Aorta (tissue), 5 donors: Measurements from ENCODE around the gene NRIP2. TPM values are rescaled to one million over a fixed set of nuclear protein-coding genes. Genes with fewer than 3 reads are reported as not detected.
"Not testable (repeated sequence)": the region's sequence is repeated elsewhere in the genome, so short reads cannot be mapped to it uniquely, and the experiment has no call there.

ENCODE experiments used
- ATAC-seq: fragments of 200-7000 bp; cut with Tn5 transposase; one replicate; pipeline ENCODE4 v1.9.1; 2022; ENCODE audit warnings: moderate library complexity; ENCODE audit not compliant: low FRiP score
- DNase-seq, 2 donors: peaks; one replicate each; pipeline ENCODE4 v3.0.0-alpha.2; 2020
- H3K27ac ChIP-seq, 2 donors: one replicate each; pipeline ENCODE4 v1.5.1; 2013; ENCODE audit warnings: low read length in 2 of 2, mild to moderate bottlenecking in 2 of 2, moderate library complexity in 2 of 2, control low read depth in 1 of 2, inconsistent platforms in 1 of 2, low read depth in 1 of 2
- H3K27me3 ChIP-seq, 2 donors: one replicate each; pipeline ENCODE4 v1.6.1; 2013; ENCODE audit warnings: control low read depth in 1 of 2, low read length in 1 of 2, mild to moderate bottlenecking in 1 of 2, moderate library complexity in 1 of 2; ENCODE audit not compliant: insufficient read depth in 2 of 2, control insufficient read depth in 1 of 2
- H3K36me3 ChIP-seq, 2 donors: one replicate each; pipeline ENCODE4 v1.6.1; 2013; ENCODE audit warnings: control low read depth in 1 of 2, low read length in 1 of 2, mild to moderate bottlenecking in 1 of 2; ENCODE audit not compliant: insufficient read depth in 2 of 2, control insufficient read depth in 1 of 2
- H3K4me1 ChIP-seq, 2 donors: one replicate each; pipeline ENCODE4 v1.6.1; 2013; ENCODE audit warnings: low read length in 2 of 2, control low read depth in 1 of 2, mild to moderate bottlenecking in 1 of 2, moderate library complexity in 1 of 2; ENCODE audit not compliant: insufficient read depth in 2 of 2, control insufficient read depth in 1 of 2
- H3K4me3 ChIP-seq, 2 donors: one replicate each; pipeline ENCODE4 v1.5.1; 2013; ENCODE audit warnings: low read length in 2 of 2, control low read depth in 1 of 2, mild to moderate bottlenecking in 1 of 2
- H3K9me3 ChIP-seq: one replicate; pipeline ENCODE4 v1.6.1; 2013; ENCODE audit warnings: mild to moderate bottlenecking, low read length; ENCODE audit not compliant: control insufficient read depth
- WGBS, 2 donors: extraction: QIAGEN DNeasy Blood & Tissue Kit; methylation state at CpG; one replicate each; pipeline ENCODE4 v1.1.7; 2013; 5-methylcytosine and 5-hydroxymethylcytosine counted together
- intact Hi-C, 2 donors: fragments of 100-400 bp; cut with DNase I; formaldehyde crosslinking; loops; one replicate each; pipeline versions ENCODE4 v1.14.2 to v1.15.0; 2022
- long read RNA-seq, 2 donors: library from polyadenylated mRNA; unstranded; transcript quantifications; one replicate each; pipeline ENCODE4 v2.0.0, GENCODE V29; 2020 to 2021
- polyA plus RNA-seq, 2 donors: library from polyadenylated mRNA; stranded (reverse); fragments of 200-250 nt; gene quantifications; one replicate each; pipeline ENCODE4 v1.2.3, GENCODE V29; 2013
- total RNA-seq, 2 donors: library from RNA; stranded (reverse); fragmentation: NEBNext Ultra II Directional; extraction: Animal tissue kit (Norgen Biotek cat#: 25700); gene quantifications; one replicate each; pipeline ENCODE4 v1.2.1, GENCODE V29; 2021
- donor health status: healthy with polysubstance abuse.
- donor health status: Bipolar disorder and iron deficiency.
- donor health status: DM: no; HTN: no; CAD: no.
- donor health status: DM: no; HTN: no; CAD: no.
- donor health status: DM: yes; HTN: yes; CAD: no.

The NRIP2 gene, protein sequence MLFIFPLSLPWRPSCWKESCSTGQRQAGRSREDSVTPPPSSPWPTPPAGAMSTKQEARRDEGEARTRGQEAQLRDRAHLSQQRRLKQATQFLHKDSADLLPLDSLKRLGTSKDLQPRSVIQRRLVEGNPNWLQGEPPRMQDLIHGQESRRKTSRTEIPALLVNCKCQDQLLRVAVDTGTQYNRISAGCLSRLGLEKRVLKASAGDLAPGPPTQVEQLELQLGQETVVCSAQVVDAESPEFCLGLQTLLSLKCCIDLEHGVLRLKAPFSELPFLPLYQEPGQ
- total RNA-seq, result 1 to 10 TPM; 7.8 to 8.1 TPM
- 1 to 10 TPM; 1.8 to 7.9 TPM for polyA plus RNA-seq
- long read RNA-seq, donor 1, partial matches to known transcripts, result 0 of 6 reads
- long read RNA-seq, donor 1, other reads (novel, unspliced or antisense), result 4 of 6 reads
- long read RNA-seq, donor 2, partial matches to known transcripts, result 0 of 4 reads
- long read RNA-seq, donor 2, other reads (novel, unspliced or antisense), result 2 of 4 reads

DNA sequence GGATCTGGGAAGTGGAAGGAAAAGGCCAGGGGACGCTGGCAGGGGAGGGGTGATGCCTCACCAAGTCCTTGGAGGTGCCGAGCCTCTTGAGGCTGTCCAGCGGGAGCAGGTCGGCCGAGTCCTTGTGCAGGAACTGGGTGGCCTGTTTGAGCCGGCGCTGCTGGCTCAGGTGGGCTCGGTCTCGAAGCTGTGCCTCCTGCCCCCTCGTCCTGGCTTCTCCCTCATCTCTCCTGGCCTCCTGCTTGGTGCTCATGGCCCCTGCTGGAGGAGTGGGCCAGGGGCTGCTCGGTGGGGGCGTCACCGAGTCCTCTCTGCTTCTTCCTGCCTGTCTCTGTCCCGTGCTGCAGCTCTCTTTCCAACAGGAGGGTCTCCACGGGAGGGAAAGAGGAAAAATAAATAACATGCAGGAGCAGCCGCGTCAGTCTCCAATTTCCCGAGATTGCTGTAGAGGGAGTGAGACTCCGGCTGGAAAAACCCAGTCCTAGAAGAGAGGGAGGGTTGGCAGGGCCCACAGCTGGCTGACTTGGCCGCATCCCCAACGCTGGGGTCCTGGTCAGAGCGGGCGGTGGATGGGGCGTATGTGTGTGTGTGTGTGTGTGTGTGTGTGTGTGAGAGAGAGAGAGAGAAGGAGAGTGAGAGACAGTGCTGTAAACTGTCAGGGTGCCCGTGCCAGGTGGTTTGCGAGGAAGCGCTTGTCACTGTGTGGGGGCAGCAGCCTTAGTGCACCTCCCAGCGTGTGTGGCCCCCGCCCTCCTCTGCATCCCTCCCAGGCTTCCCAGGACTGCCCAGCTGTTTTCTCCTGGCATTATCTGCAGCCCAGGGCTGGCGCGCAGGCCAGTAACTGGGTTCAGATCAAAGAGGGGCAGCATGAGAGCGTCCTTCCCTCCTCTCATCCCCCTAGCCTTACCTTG lies at the start of gene NRIP2:
Gene NRIP2 (minus strand): TSS at position 455 of the 911 bp plus-strand sequence. CDS start 52 bp downstream, at position 403.
- ATAC-seq, result peak; percentile 73
- H3K4me1 ChIP-seq, result no peaks in the 10 kb centered on the region
- intact Hi-C loops, result no loop called here
- no peak within 1 kb of the TSS for H3K27ac ChIP-seq
- H3K27me3 ChIP-seq, result no peaks in the 10 kb centered on the region
- H3K9me3 ChIP-seq, result no peaks in the 10 kb centered on the region
- H3K36me3 ChIP-seq, result no peaks in the 10 kb centered on the region
- H3K4me3 ChIP-seq, result no peak within 1 kb of the TSS
- peak in 1 of 2 donors; percentile 72 for DNase-seq
- 5% methylated on average over 31 to 32 of the region's 32 CpGs for WGBS, 2 donors

DNA sequence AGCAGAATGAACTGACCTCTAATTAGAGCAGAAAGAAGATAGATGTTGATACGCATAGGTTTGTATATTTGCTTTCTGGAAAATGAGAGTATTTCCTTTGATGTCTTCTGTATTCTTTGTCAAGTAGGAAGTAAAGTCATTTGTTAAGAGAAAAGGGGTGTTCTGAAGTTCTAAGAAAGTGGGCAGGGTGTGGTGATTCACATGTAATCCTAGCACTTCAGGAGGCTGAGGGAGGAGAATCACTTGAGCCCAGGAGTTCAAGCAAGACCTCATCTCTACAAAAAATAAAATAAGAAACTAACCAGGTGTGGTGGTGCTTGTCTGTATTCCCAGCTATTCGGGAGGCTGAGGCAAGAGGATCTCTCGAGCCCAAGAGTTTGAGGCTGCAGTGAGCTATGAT lies 45.0 kb upstream of the NRIP2 start:
- no peaks in the 10 kb centered on the region for H3K27me3 ChIP-seq
- no peak for ATAC-seq
- H3K4me1 ChIP-seq, result no peaks in the 10 kb centered on the region
- DNase-seq, result no peak
- WGBS, 2 donors, result 98 to 99% methylated on average over 3 of the region's 3 CpGs
- H3K27ac ChIP-seq, result no peak overlapping the region
- no peaks in the 10 kb centered on the region for H3K36me3 ChIP-seq
- no peaks in the 10 kb centered on the region for H3K9me3 ChIP-seq
- intact Hi-C loops, result loop anchor here in 1 of 2 donors (10.0 kb wide), 2 partner anchors 65 to 155 kb away; no protein-coding TSS in a partner anchor
- no peak overlapping the region for H3K4me3 ChIP-seq

DNA sequence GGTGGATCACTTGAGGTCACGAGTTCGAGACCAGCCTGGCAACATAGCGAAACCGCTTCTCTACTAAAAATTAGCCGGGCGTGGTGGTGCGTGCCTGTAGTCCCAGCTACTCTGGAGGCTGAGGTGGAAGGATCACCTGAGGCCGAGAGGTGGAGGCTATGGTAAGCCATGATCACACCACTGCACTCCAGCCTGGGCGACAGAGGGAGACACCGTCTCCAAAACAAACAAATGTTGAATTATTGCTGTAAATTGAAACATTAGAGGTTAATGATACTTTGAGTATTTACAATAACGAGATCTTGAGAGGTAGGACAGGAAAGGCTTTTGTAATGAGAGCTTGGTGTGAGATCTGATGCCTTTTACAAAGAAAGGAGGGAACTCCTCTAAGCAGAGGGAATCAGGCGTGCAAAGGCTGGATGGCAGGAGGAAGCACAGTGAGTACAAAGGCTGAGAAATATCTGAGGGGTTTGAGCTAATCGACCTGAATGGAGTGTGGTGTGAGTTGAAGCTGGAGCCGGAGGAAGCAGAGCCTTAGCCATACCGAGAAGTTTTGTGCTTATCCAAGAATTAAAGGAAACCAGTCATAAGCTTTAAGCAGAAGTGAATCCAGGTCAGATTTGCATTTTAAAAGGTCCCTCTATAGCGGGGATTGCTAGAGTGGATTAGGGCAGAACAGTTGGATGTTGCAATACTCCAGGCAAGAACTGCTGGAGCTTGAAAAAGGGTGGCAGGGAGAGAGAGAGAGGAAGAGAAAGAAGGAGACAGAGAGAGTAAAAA lies 43.3 kb upstream of the NRIP2 start:
- 33 to 34% methylated on average over 16 of the region's 16 CpGs for WGBS, 2 donors
- ATAC-seq (no peak), DNase-seq (no peak)
- H3K36me3 ChIP-seq, result no peaks in the 10 kb centered on the region
- peak overlapping the region in 1 of 2 donors; percentile 87 for H3K4me3 ChIP-seq
- intact Hi-C loops, result no loop called here
- no peaks in the 10 kb centered on the region for H3K4me1 ChIP-seq
- no peaks in the 10 kb centered on the region for H3K9me3 ChIP-seq
- H3K27me3 ChIP-seq, result no peaks in the 10 kb centered on the region
- peak overlapping the region in 1 of 2 donors; percentile 13 for H3K27ac ChIP-seq

DNA sequence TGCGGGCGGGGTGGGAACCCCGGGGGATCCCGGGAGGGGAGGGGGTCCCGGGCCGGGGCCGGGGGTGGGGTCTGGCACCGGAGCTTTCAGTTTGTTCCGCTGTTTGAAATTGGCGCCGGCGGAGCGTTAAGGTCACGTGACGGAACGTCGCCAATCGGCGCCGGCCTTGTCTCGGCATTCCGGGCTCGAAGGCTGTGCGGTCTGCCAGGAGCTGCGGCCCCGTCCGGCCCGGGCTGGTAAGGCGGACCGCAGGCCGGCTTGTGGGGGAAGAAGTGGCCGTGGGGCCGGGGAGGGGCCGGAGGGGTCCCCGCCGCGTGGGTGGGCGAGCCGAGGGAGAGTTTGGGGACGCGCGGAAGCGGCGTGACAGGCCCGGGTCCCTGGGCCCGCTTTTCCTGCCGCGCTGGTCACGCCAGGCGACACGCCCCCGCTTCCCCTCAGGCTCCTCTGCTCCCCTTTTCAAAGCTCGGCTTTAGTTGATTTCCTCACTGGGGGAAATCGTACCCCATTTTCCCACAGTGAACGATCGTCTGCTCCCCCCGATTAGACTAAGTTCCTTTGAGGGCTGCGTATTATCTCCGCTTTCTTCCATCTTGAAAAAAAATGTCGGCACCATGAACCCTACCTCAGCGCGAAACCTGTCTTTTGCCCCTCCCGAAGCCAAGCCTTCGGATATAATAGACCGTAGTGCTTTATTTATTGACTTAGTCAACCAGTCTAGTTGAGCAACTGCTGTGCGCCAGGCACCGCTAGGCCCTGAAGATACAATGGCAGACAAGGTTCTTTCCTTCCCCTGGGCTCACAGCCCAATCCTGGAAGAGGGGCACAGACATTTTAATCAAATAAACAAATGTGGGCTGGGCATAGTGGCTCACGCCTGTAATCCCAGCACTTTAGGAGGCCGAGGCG lies 42.5 kb upstream of the NRIP2 start, which contains the start of the genes FOXM1 and RHNO1:
Gene FOXM1 (minus strand): TSS at position 128 of the 906 bp plus-strand sequence. CDS start 2,696 bp downstream, outside the sequence.
Gene RHNO1 (plus strand): TSS at position 177 of the 906 bp plus-strand sequence. CDS start 8,144 bp downstream, outside the sequence.
- intact Hi-C loops, result no loop called here
- peak; percentile 94 to 96 for DNase-seq
- peak within 1 kb of the TSS; percentile 87 to 97 for H3K4me3 ChIP-seq
- no peaks in the 10 kb centered on the region for H3K4me1 ChIP-seq
- no peaks in the 10 kb centered on the region for H3K27me3 ChIP-seq
- ATAC-seq, result peak; percentile 95
- WGBS, 2 donors, result 1% methylated on average over 54 to 70 of the region's 70 CpGs
- no peaks in the 10 kb centered on the region for H3K9me3 ChIP-seq
- H3K36me3 ChIP-seq, result no peaks in the 10 kb centered on the region
- peak within 1 kb of the TSS in 1 of 2 donors; percentile 80 for H3K27ac ChIP-seq

DNA sequence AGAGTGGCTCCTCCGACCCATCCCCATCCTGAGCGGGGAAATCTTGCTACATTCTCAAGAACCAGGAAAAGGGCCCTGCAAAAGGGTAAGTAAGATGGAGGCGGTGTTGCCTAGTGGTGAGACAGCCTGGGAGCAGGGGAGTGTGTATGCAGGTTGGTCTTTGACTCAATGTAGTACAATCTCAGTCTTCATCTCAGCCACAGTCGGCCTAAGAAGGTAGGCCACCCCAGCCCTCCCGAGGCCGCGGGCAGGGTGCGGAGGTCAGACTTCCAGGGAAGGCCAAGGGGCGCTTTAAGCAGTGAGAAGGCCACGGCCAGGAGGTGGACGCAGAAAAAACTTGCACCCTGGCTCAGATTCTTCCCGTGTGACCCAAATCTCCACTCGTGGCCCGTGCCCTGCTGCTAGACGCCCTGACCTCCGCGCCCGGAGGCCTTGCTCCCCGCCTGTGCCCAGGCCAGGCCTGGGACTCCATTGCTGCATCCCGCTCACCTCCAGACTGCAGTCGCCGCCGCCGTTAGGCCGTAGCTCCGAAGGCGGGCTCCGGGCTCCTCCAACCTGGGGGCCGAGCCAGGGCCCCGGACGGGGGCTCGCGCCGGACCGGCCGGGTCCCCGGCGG lies 41.7 kb upstream of the NRIP2 start:
- 5% methylated on average over 36 to 38 of the region's 38 CpGs for WGBS, 2 donors
- Histone ChIP-seq H3K36me3 (no peaks in the 10 kb centered on the region), H3K4me3 (peak overlapping the region; percentile 87 to 97), H3K9me3 (no peaks in the 10 kb centered on the region), H3K27ac (no peak overlapping the region), H3K4me1 (no peaks in the 10 kb centered on the region), H3K27me3 (no peaks in the 10 kb centered on the region)
- DNase-seq (peak in 1 of 2 donors; percentile 5), ATAC-seq (peak; percentile 26)
- intact Hi-C loops, result no loop called here

DNA sequence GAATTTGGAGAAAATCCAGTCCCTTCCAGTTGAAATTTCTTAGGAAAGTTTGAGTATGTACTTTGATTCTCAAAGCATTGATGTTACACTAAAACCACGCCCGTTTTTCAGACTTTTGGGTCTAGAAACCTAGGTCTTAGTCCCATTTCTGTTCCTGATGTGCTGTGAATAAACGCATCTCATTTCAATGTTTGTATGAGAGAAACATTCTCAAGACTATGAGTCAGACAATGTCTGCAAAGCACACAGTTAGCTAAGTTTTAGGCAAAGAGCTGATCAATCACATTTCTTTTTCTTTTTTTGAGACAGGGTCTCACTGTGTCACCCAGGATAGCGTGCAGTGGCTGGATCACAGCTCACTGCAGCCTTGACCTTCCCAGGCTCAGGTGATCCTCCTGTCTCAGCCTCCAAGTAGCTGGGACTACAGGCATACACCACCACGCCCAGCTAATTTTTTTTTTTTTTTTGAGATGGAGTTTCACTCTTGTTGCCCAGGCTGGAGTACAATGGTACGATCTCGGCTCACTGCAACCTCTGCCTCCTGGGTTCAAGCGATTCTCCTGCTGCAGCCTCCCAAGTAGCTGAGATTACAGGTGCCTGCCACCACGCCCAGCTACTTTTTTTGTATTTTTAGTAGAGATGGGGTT lies 34.3 kb upstream of the NRIP2 start:
- H3K9me3 ChIP-seq, H3K4me1 ChIP-seq, H3K27ac ChIP-seq, ATAC-seq, H3K36me3 ChIP-seq, DNase-seq, intact Hi-C loops, H3K27me3 ChIP-seq, H3K4me3 ChIP-seq: not testable (repeated sequence)
- WGBS, 2 donors, result 90 to 94% methylated on average over 9 of the region's 9 CpGs

DNA sequence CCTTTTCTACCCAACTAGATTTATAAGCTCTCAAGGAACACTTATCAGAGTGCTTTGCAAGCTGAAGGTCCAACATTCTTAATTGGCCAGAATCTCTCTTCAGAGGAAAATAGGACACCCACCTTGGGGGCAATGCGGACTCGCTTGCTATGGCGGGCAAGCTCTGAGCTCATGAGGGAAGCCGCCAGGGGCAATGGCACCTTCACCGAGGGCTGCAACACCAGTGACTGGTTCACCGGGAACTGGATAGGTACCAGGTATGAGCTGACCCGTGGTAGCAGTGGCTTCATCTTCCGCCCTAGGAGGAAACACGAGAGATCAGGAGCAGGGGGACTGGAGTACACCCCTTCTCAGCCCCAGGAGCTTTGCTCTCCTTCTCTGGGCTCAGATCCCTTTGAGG lies 29.4 kb upstream of the NRIP2 start:
- Histone ChIP-seq H3K36me3 (no peaks in the 10 kb centered on the region), H3K27ac (no peak overlapping the region), H3K9me3 (no peaks in the 10 kb centered on the region), H3K27me3 (no peaks in the 10 kb centered on the region), H3K4me1 (no peaks in the 10 kb centered on the region), H3K4me3 (no peak overlapping the region)
- WGBS, 2 donors, result 95 to 97% methylated on average over 9 of the region's 9 CpGs
- ATAC-seq (no peak), DNase-seq (no peak)
- intact Hi-C loops, result no loop called here
